K562 (cell line): ENCODE measurements around the gene MYO1E. TPM values are rescaled to one million over a fixed set of nuclear protein-coding genes. Genes with fewer than 3 reads are reported as not detected.

Experiments used
- ATAC-seq: fragments of 200-7000 bp; cut with Tn5 transposase; 3 replicates; pipeline ENCODE4 v1.9.1; 2020; ENCODE audit warnings: moderate library complexity
- BruUV-seq: library from RNA; stranded (reverse); fragments of 400-500 nt; replicated peaks from 2 replicates; lab custom pipeline; 2021; lab: Mats Ljungman, UMichigan
- CTCF ChIA-PET: fragments of 300-600 bp; formaldehyde crosslinking; extraction: SDS; loops from one replicate; lab custom pipeline; 2021; ENCODE audit warnings: low intra/inter-chr PET ratio; lab: Yijun Ruan, JAX
- POLR2A ChIA-PET: fragments of 300-600, 350-650 bp; sonication (Branson Sonifier 250); formaldehyde crosslinking; extraction: SDS; loops from one replicate; lab custom pipeline; 2021; ENCODE audit warnings: antibody characterized with exemption, inconsistent platforms; lab: Yijun Ruan, JAX
- DNase-seq, 4 experiments: peaks; one replicate each; pipeline versions ENCODE4 v3.0.0 to v3.0.0-alpha.2; 2011 to 2018; ENCODE audit warnings: low spot score in 3 of 4, mixed read lengths in 3 of 4; ENCODE audit errors: extremely low read depth in 1 of 4
- FAIRE-seq: peaks from 2 replicates; lab custom pipeline; 2011; peaks lifted over from hg19 to GRCh38; lab: Jason Lieb, UNC
- H2AFZ ChIP-seq: 2 replicates; pipeline ENCODE4 v1.6.0; 2011; ENCODE audit warnings: low read depth, low read length, control low read depth, inconsistent platforms
- H3K27ac ChIP-seq: fragments of 200-600 bp; 3 replicates; pipeline ENCODE4 v1.8.0; 2011; ENCODE audit warnings: low read depth, mild to moderate bottlenecking, control low read depth, inconsistent platforms, low read length, moderate library complexity, mixed read lengths; ENCODE audit errors: extremely low read depth
- H3K27me3 ChIP-seq, 2 experiments: fragments of 300-600 bp in 1 of 2; 2 replicates in 1 of 2; 3 replicates in 1 of 2; pipeline versions ENCODE4 v1.6.0 to v1.8.0; 2011; ENCODE audit warnings: inconsistent platforms in 2 of 2, low read length in 2 of 2, mild to moderate bottlenecking in 1 of 2, mixed read lengths in 1 of 2, moderate library complexity in 1 of 2; ENCODE audit not compliant: control insufficient read depth in 2 of 2, insufficient read depth in 2 of 2
- H3K36me3 ChIP-seq: fragments of 300-600 bp; 3 replicates; pipeline ENCODE4 v1.8.0; 2011; ENCODE audit warnings: mild to moderate bottlenecking, low read length, inconsistent platforms; ENCODE audit not compliant: control insufficient read depth, insufficient read depth
- H3K4me1 ChIP-seq, 2 experiments: fragments of 200-600 bp in 1 of 2; replicated peaks in 1 of 2; 2 replicates in 1 of 2; 3 replicates in 1 of 2; pipeline versions ENCODE4 v1.5.1 to v1.8.0; 2011; ENCODE audit warnings: inconsistent platforms in 2 of 2, low read length in 2 of 2, mild to moderate bottlenecking in 1 of 2, mixed read lengths in 1 of 2, moderate library complexity in 1 of 2; ENCODE audit not compliant: control insufficient read depth in 2 of 2, insufficient read depth in 2 of 2
- H3K4me2 ChIP-seq: 2 replicates; pipeline ENCODE4 v1.6.1; 2011; ENCODE audit warnings: low read length, control low read depth, inconsistent platforms, mixed read lengths; ENCODE audit not compliant: insufficient read depth
- H3K4me3 ChIP-seq: fragments of 200-600 bp; sonication (generic), shearing (Covaris generic); 2 replicates; pipeline ENCODE4 v1.5.1; 2016; ENCODE audit warnings: control low read depth, inconsistent platforms
- H3K79me2 ChIP-seq: fragments of 200-600 bp; 3 replicates; pipeline ENCODE4 v1.8.0; 2011; ENCODE audit warnings: low read length, inconsistent platforms; ENCODE audit not compliant: control insufficient read depth, insufficient read depth
- H3K9ac ChIP-seq, 2 experiments: 2 replicates each; pipeline versions ENCODE4 v1.6.0 to v1.6.1; 2011; ENCODE audit warnings: low read depth in 2 of 2, low read length in 2 of 2, control low read depth in 1 of 2, inconsistent platforms in 1 of 2, mild to moderate bottlenecking in 1 of 2, mixed read lengths in 1 of 2; ENCODE audit not compliant: insufficient read depth in 1 of 2
- H3K9me1 ChIP-seq: one replicate; pipeline ENCODE4 v1.6.0; 2011; ENCODE audit warnings: inconsistent platforms, mild to moderate bottlenecking, low read length, moderate library complexity; ENCODE audit not compliant: control insufficient read depth, insufficient read depth
- H3K9me3 ChIP-seq: replicated peaks from 2 replicates; pipeline ENCODE4 v1.5.1; 2011; ENCODE audit warnings: low read depth, low read length, inconsistent platforms; ENCODE audit not compliant: control insufficient read depth, insufficient read depth
- H4K20me1 ChIP-seq: replicated peaks from 2 replicates; pipeline ENCODE4 v1.6.1; 2011; ENCODE audit warnings: low read length, inconsistent platforms, mixed read lengths; ENCODE audit not compliant: control insufficient read depth, insufficient read depth
- CAMTA2 ChIP-seq: fragments of 250-450 bp; sonication (Bioruptor Pico); conservative IDR thresholded peaks from 2 replicates; pipeline ENCODE4 v1.5.1; 2022
- DNMT1 ChIP-seq: fragments of 450-650 bp; IDR thresholded peaks from 2 replicates; pipeline ENCODE4 v1.6.1; 2016; ENCODE audit warnings: antibody characterized with exemption, mild to moderate bottlenecking
- PML ChIP-seq: IDR thresholded peaks from 2 replicates; pipeline ENCODE4 v1.6.1; 2012; ENCODE audit warnings: low read length, inconsistent platforms
- ZC3H8 ChIP-seq: fragments of 450-650 bp; IDR thresholded peaks from 2 replicates; pipeline ENCODE4 v1.6.1; 2017
- ZNF324 ChIP-seq: fragments of 250-450 bp; sonication (Bioruptor Pico); IDR thresholded peaks from 2 replicates; pipeline ENCODE4 v1.4.0; 2020; ENCODE audit warnings: mild to moderate bottlenecking
- ZNF41 ChIP-seq: fragments of 250-450 bp; sonication (Bioruptor Pico); conservative IDR thresholded peaks from 2 replicates; pipeline ENCODE4 v1.4.0; 2020; ENCODE audit warnings: mild to moderate bottlenecking
- ZNF79 ChIP-seq: fragments of 250-450 bp; sonication (Bioruptor Pico); IDR thresholded peaks from 2 replicates; pipeline ENCODE4 v1.4.0; 2020; ENCODE audit warnings: low read depth, mild to moderate bottlenecking, moderate library complexity
- WGBS: fragments of 100-300 bp; shearing (Covaris generic); methylation state at CpG from one replicate; pipeline ENCODE4 v1.1.6; 2016; ENCODE audit warnings: low coverage, mixed read lengths; ENCODE audit not compliant: insufficient coverage; ENCODE audit errors: missing lambda C conversion rate; 5-methylcytosine and 5-hydroxymethylcytosine counted together
- in situ Hi-C: fragments of 300-500 bp; cut with MboI; formaldehyde crosslinking; loops from 4 replicates; pipeline ENCODE4 v1.15.0; 2018; ENCODE audit warnings: inconsistent platforms, mixed read lengths
- intact Hi-C: fragments of 100-400 bp; cut with micrococcal nuclease; formaldehyde crosslinking; loops from 2 replicates; pipeline ENCODE4 v1.14.2; 2022
- polyA plus RNA-seq, 8 experiments: library from polyadenylated mRNA; depleted of rRNA in 4 of 8; stranded (reverse) in 5 of 8; unstranded in 3 of 8; fragments of >200 nt; fragmentation: Nextera tagmentation in 2 of 8; fragmentation: Illumina TruSeq in 1 of 8; extraction: Ambion mirVana in 2 of 8; extraction: Trizol in 1 of 8; gene quantifications; 2 replicates each; pipeline versions ENCODE4 v1.2.1 to v1.2.3, GENCODE V29; 2011 to 2014; ENCODE audit warnings: inconsistent platforms in 1 of 8, missing spikeins in 1 of 8
- total RNA-seq, 7 experiments: library from RNA; depleted of rRNA in 6 of 7; stranded (reverse); fragments of >200 nt in 6 of 7; fragmentation: Illumina TruSeq in 2 of 7; extraction: Trizol in 2 of 7; gene quantifications; 2 replicates each; pipeline versions ENCODE4 v1.2.1 to v1.2.3, GENCODE V29; 2011 to 2021; ENCODE audit warnings: low replicate concordance in 1 of 7
- TF ChIP-seq, protein P1 (sequence below): fragments of 250-450 bp; sonication (Bioruptor Pico); IDR thresholded peaks from 2 replicates; pipeline ENCODE4 v1.4.0; 2020; ENCODE audit warnings: borderline replicate concordance
- TF ChIP-seq, protein P2 (sequence below): fragments of 450-650 bp; formaldehyde crosslinking; IDR thresholded peaks from 2 replicates; pipeline ENCODE4 v1.4.0; 2020; ENCODE audit warnings: mild to moderate bottlenecking, moderate library complexity
- TF ChIP-seq, protein P3 (sequence below): sonication (generic); formaldehyde crosslinking; IDR thresholded peaks from 2 replicates; pipeline ENCODE4 v1.8.0; 2023; ENCODE audit warnings: mild to moderate bottlenecking, missing genetic modification reagents

Gene MYO1E
- total and polyA plus RNA-seq, 9 of the 15 experiments (the other 6 are each of a cell fraction or from before 2014, with no cell fraction given) = under 0.01 to 0.44 (median 0.01) TPM; not detected in 6

DNA sequence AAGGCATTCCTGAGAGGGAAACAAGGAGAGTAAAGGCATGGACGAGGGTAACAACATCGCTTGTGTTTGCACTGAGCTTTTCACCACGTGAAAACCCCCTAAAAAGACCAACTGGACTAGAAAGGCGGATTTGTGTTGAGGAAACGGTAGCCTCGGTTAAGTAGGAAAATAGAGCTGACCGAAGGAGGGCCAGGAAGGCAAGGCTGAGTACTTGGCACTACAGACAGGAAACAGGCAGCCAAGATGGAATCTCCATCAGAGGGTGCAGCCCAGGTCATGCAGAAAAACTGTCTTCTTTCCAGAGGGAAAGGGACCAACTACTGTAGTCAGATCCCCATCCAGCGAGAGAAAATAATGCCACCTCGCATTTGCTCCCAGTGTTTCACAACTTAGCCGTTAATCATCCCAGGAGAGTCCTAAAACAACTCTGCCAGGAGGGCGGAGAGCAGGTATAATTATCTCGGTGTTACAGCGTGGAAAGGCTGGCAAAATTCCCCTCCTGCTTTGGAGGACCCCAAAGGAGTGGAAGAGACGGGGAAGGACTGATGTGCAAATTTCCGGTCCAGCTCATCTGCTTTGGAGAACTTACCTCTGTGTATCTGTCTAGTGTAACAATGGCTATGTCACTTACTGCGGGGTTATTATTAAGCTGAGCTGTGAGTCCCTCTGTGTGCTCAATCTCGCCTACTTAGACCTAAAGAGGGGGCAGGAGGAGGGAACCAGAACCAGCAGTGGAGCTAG, 77.2 kb downstream of the MYO1E start:
- no peaks in the 10 kb centered on the region for H3K79me2 ChIP-seq

More for the DNA sequence above, 77.2 kb downstream of the MYO1E start:
- DNase-seq = no peak
- ChIA-PET CTCF (no interaction called here), POLR2A (interaction anchor here (0.6 to 1.2 kb wide), 3 partner anchors 13 to 1629 kb away, joined by 3 to 4 read pairs (median 3); no protein-coding TSS in a partner anchor)
- no peak for ATAC-seq
- H3K4me3 ChIP-seq = no peak overlapping the region
- no peaks in the 10 kb centered on the region for H3K9me3 ChIP-seq
- no peaks in the 10 kb centered on the region for H3K9me1 ChIP-seq
- intact Hi-C loops (no loop called here), in situ Hi-C loops (no loop called here)
- no peaks in the 10 kb centered on the region; a peak in 1 of 5 replicates for H3K4me1 ChIP-seq
- H3K36me3 ChIP-seq = no peaks in the 10 kb centered on the region
- FAIRE-seq = no peak
- H4K20me1 ChIP-seq = no peaks in the 10 kb centered on the region
- H3K27ac ChIP-seq = no peak overlapping the region
- BruUV-seq = no TSS peak
- no peak overlapping the region for H2AFZ ChIP-seq
- peaks cover 34 to 37% of the 10 kb centered on the region in 2 experiments for H3K27me3 ChIP-seq
- no peak for TF ChIP-seq PML
- no peak for TF ChIP-seq ZNF41 (CRISPR knock-in tag)
- no peak for TF ChIP-seq ZNF79 (CRISPR knock-in tag)
- TF ChIP-seq, protein P1, sequence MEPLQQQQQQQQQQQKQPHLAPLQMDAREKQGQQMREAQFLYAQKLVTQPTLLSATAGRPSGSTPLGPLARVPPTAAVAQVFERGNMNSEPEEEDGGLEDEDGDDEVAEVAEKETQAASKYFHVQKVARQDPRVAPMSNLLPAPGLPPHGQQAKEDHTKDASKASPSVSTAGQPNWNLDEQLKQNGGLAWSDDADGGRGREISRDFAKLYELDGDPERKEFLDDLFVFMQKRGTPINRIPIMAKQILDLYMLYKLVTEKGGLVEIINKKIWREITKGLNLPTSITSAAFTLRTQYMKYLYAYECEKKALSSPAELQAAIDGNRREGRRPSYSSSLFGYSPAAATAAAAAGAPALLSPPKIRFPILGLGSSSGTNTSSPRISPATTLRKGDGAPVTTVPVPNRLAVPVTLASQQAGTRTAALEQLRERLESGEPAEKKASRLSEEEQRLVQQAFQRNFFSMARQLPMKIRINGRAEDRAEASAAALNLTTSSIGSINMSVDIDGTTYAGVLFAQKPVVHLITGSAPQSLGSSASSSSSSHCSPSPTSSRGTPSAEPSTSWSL = no peak
- no peak for TF ChIP-seq CAMTA2
- TF ChIP-seq DNMT1 = no peak
- TF ChIP-seq, protein P2, sequence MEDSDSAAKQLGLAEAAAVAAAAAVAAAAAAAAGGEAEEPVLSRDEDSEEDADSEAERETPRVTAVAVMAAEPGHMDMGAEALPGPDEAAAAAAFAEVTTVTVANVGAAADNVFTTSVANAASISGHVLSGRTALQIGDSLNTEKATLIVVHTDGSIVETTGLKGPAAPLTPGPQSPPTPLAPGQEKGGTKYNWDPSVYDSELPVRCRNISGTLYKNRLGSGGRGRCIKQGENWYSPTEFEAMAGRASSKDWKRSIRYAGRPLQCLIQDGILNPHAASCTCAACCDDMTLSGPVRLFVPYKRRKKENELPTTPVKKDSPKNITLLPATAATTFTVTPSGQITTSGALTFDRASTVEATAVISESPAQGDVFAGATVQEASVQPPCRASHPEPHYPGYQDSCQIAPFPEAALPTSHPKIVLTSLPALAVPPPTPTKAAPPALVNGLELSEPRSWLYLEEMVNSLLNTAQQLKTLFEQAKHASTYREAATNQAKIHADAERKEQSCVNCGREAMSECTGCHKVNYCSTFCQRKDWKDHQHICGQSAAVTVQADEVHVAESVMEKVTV = no peak
- TF ChIP-seq ZNF324 (CRISPR knock-in tag) = no peak
- TF ChIP-seq, protein P3, sequence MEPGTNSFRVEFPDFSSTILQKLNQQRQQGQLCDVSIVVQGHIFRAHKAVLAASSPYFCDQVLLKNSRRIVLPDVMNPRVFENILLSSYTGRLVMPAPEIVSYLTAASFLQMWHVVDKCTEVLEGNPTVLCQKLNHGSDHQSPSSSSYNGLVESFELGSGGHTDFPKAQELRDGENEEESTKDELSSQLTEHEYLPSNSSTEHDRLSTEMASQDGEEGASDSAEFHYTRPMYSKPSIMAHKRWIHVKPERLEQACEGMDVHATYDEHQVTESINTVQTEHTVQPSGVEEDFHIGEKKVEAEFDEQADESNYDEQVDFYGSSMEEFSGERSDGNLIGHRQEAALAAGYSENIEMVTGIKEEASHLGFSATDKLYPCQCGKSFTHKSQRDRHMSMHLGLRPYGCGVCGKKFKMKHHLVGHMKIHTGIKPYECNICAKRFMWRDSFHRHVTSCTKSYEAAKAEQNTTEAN (CRISPR knock-in tag) = no peak
- TF ChIP-seq ZC3H8 = no peak
- H3K4me2 ChIP-seq = no peak overlapping the region
- no peak overlapping the region for H3K9ac ChIP-seq
- 1% methylated on average over 17 of the region's 17 CpGs for WGBS
